Mucosa of descending colon (tissue), 3 donors: ENCODE results near the gene NTSR1. TPM values are rescaled to one million over a fixed set of nuclear protein-coding genes. Genes with fewer than 3 reads are reported as not detected.

ENCODE experiments used
- ATAC-seq: fragments of 200-7000 bp; cut with Tn5 transposase; one replicate; pipeline ENCODE4 v1.9.1; 2020; ENCODE audit warnings: mild to moderate bottlenecking, moderate library complexity
- DNase-seq, 3 donors: peaks; one replicate each; pipeline ENCODE4 v3.0.0-alpha.2; 2020
- H3K36me3 ChIP-seq: fragments of 200-600 bp; one replicate; pipeline ENCODE4 v1.8.0; 2021; ENCODE audit warnings: low read depth, mild to moderate bottlenecking
- H3K4me1 ChIP-seq: fragments of 200-600 bp; one replicate; pipeline ENCODE4 v1.8.0; 2021; ENCODE audit warnings: low read depth, mild to moderate bottlenecking
- H3K4me3 ChIP-seq: fragments of 200-600 bp; one replicate; pipeline ENCODE4 v1.8.0; 2021; ENCODE audit warnings: mild to moderate bottlenecking
- H3K9me3 ChIP-seq: fragments of 200-600 bp; one replicate; pipeline ENCODE4 v1.8.0; 2021; ENCODE audit warnings: mild to moderate bottlenecking
- CTCF ChIP-seq: fragments of 200-600 bp; IDR thresholded peaks from one replicate; pipeline ENCODE4 v1.8.0; 2022; ENCODE audit warnings: antibody characterized with exemption, mild to moderate bottlenecking
- intact Hi-C, 2 donors: fragments of 100-400 bp; cut with DNase I in 1 of 2; cut with micrococcal nuclease in 1 of 2; formaldehyde crosslinking; loops; one replicate each; pipeline versions ENCODE4 v1.11.0 to v1.11.1; 2022; cut with DNase I, micrococcal nuclease
- total RNA-seq, 3 donors: library from RNA; stranded (reverse); fragmentation: NEBNext Ultra II Directional in 2 of 3; extraction: Animal tissue kit (Norgen Biotek cat#: 25700) in 2 of 3; gene quantifications; one replicate each; pipeline versions ENCODE4 v1.2.1 to v1.2.4, GENCODE V29; 2021 to 2023
- donor health status: DM: no; HTN: no; CAD: no; lungs with moderate emphysema.
- donor health status: DM: no; HTN: no; CAD: no.
- donor health status: DM: no; HTN: yes; CAD: no.

NTSR1 gene
- total RNA-seq, 3 donors from 2014 or later, result 0.31 to 22.1 TPM; not detected in 1

- Histone ChIP-seq H3K9me3 (no peaks in the 10 kb centered on the region), H3K4me1 (peaks cover 25% of the 10 kb centered on the region), H3K4me3 (peak overlapping the region; percentile 99), H3K36me3 (no peaks in the 10 kb centered on the region)
- intact Hi-C loops, result no loop called here
- DNase-seq, result peak in 1 of 3 donors; percentile 36
- peak; percentile 53 for ATAC-seq
- TF ChIP-seq CTCF, result no peak
These were observed 96.6 kb downstream of the NTSR1 start for GRCh38 chr20:62805155-62805710.

DNA sequence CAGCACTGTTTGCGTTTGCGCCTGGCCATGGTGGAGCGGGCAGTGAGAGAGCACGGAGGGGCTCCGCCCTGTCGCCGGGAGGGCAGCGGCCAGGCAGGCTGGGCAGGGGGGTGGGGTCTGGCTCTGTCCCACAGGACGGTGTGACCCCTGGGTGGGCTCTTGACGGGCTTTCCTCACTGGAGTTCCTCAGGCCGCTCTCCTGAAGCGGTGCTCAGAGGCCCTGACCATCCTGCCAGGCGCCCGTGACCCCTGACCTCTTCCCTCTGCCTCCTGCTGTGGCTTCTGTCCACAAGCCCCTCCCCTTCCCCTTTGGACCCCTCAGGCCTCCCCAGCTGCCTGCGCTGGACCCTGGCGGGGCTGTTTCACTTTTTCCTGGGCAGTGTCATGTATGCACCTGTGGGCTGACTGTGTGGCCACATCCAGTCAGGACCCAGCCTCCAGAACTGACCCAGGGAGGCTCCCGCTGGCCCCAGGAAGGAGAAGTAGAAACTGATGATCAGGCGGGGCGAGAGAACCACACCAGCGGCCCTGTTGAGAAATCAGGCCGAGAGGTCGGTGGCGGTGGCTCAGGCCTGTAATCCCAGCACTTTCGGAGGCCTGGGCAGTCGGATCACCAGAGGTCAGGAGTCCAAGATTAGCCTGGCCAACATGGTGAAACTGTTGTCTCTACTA, 97.2 kb downstream of the NTSR1 start:
- no peak for TF ChIP-seq CTCF
- ATAC-seq (peak; percentile 10), DNase-seq (peak; percentile 39 to 76 (median 64))
- intact Hi-C loops, result no loop called here
- Histone ChIP-seq H3K4me1 (peaks cover 25% of the 10 kb centered on the region), H3K9me3 (no peaks in the 10 kb centered on the region), H3K36me3 (no peaks in the 10 kb centered on the region), H3K4me3 (peak overlapping the region; percentile 99)

DNA sequence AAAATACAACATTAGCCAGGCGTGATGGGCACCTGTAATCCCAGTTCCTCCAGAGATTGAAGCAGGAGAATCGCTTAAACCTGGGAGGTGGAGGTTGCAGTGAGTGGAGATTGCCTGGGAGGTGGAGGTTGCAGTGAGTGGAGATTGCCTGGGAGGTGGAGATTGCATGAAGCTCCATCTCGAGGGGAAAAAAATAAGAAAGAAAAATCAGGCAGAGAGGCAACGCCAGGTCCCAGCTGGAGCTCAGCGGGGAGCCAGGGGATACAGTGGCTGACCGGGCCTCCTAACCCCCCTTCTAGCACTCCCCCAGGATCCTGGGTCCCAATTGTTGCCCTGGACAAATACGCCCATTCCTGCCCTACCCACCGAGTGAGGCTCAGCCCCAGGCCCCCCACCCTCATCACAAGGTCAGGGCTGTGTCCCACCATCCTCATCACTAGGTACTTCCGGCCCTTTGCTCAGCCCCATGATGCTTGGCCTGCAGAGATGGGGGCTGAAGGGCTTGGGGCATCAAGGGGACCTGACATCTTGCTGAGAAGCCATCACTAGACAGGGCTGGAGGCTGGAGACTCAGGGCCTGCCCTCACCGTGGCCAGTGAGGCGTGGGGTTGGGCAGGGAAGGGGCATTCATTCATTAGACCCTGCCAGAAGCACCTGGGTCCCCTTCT, 97.9 kb downstream of the NTSR1 start:
- no peaks in the 10 kb centered on the region for H3K9me3 ChIP-seq
- DNase-seq, result no peak
- TF ChIP-seq CTCF, result no peak
- no peak overlapping the region for H3K4me3 ChIP-seq
- H3K36me3 ChIP-seq, result no peaks in the 10 kb centered on the region
- H3K4me1 ChIP-seq, result peaks cover 25% of the 10 kb centered on the region
- no peak for ATAC-seq
- intact Hi-C loops, result no loop called here

GRCh38 chr20:62807444-62808210, 99.0 kb downstream of the NTSR1 start:
- DNase-seq, result no peak
- no peak for ATAC-seq
- Histone ChIP-seq H3K4me3 (no peak overlapping the region), H3K36me3 (peaks cover 4% of the 10 kb centered on the region), H3K4me1 (peaks cover 25% of the 10 kb centered on the region), H3K9me3 (no peaks in the 10 kb centered on the region)
- intact Hi-C loops, result no loop called here
- no peak for TF ChIP-seq CTCF

GRCh38 chr20:62808211-62808865, 99.7 kb downstream of the NTSR1 start:
- no peak overlapping the region for H3K4me3 ChIP-seq
- H3K4me1 ChIP-seq, result peaks cover 25% of the 10 kb centered on the region
- peaks cover 4% of the 10 kb centered on the region for H3K36me3 ChIP-seq
- intact Hi-C loops, result no loop called here
- no peaks in the 10 kb centered on the region for H3K9me3 ChIP-seq
- ATAC-seq (peak; percentile 62), DNase-seq (peak in 2 of 3 donors; percentile 80)
- peak; percentile 94 for TF ChIP-seq CTCF
